ENCODE data around the gene MRPS27.

The MRPS27 gene

DNA sequence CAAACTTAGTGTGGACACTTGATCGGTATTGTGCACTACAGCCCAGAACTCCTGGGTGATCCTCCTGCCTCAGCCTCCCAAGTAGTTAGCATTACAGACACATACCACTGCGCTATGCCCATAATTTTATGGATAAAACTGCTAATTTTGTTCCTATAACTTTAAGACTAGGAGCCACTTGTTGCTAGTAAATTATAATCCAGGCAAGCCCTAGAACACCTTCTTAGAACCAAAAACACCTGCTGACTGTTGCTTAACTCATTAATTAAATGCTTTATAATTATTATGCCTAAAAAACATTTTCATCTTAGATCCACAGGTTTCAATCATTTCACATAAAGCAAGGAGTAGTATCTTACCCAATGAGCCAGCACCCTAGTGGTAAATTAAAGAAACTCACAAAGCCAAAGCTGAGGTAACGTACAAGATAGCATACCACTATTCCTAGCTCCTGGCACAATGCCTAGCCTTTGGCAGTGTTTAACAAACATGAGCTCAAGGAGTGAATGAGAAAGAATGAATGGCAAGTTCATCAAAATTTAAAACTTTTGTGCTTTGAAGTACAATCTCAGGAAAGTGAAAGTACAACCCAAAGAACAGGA is 5.4 kb downstream of the MRPS27 start:
- peak; percentile 37 for TF ChIP-seq CTCF (IDR thresholded peaks at IDR 0.05; ENCODE audit: low read depth, low read length)
- H3K4me3 ChIP-seq (ENCODE audit: low read depth, low read length), result no peak overlapping the region
- in situ Hi-C loops (cut with HindIII; ENCODE audit: low sequenced_read_pairs), result no loop called here
- DNase-seq (ENCODE audit: low read depth, low spot score), result peak; percentile 81

GRCh38 chr5:72313141-72313540 is 6.9 kb downstream of the MRPS27 start:
- TF ChIP-seq CTCF (IDR thresholded peaks at IDR 0.05; ENCODE audit: low read depth, low read length), result no peak
- in situ Hi-C loops (cut with HindIII; ENCODE audit: low sequenced_read_pairs), result no loop called here
- no peak for DNase-seq (ENCODE audit: low read depth, low spot score)
- H3K4me3 ChIP-seq (ENCODE audit: low read depth, low read length), result no peak overlapping the region

DNA sequence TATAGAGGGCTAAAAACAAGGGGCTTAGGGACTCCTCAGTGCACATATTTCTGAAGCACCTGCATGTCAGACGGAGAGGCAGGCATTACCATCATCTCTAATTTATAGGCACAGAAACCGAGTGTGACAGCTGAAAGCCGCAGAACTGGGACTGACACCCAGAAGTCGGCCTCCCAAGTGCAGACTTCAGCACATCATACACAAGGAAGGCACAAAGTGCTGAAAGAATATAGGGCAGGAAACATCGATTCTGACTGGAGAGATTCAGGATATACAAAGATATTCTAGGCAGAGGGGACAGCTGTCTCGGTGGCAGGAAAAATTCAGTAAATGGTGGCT is 11.2 kb downstream of the MRPS27 start:
- H3K4me3 ChIP-seq (ENCODE audit: low read depth, low read length), result no peak overlapping the region
- DNase-seq (ENCODE audit: low read depth, low spot score), result no peak
- TF ChIP-seq CTCF (IDR thresholded peaks at IDR 0.05; ENCODE audit: low read depth, low read length), result no peak
- in situ Hi-C loops (cut with HindIII; ENCODE audit: low sequenced_read_pairs), result no loop called here

GRCh38 chr5:72307968-72308852 is 11.8 kb downstream of the MRPS27 start:
- peak; percentile 83 for TF ChIP-seq CTCF (IDR thresholded peaks at IDR 0.05; ENCODE audit: low read depth, low read length)
- DNase-seq (ENCODE audit: low read depth, low spot score), result peak; percentile 98
- peak overlapping the region; percentile 75 for H3K4me3 ChIP-seq (ENCODE audit: low read depth, low read length)
- in situ Hi-C loops (cut with HindIII; ENCODE audit: low sequenced_read_pairs), result no loop called here

DNA sequence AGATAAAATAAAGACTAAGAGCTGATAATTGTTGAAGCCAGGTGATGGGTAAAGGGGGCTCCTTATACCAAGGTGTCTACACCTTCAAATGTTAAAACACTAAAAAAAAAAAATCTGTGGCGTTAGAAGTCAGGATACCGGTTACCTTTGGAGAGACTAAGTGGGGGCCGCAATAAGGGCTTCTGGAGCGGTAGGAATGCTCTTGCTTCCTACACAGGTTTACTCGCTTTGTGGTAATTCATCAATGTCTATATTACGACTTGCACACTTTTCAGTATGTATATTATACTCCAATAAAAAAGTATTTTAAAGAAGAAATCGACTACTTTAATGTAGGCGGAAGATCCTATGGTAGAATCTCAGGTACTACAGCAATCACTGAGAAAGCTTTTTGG is 12.5 kb downstream of the MRPS27 start:
- peak overlapping the region; percentile 75 for H3K4me3 ChIP-seq (ENCODE audit: low read depth, low read length)
- DNase-seq (ENCODE audit: low read depth, low spot score), result no peak
- no peak for TF ChIP-seq CTCF (IDR thresholded peaks at IDR 0.05; ENCODE audit: low read depth, low read length)
- in situ Hi-C loops (cut with HindIII; ENCODE audit: low sequenced_read_pairs), result no loop called here

DNA sequence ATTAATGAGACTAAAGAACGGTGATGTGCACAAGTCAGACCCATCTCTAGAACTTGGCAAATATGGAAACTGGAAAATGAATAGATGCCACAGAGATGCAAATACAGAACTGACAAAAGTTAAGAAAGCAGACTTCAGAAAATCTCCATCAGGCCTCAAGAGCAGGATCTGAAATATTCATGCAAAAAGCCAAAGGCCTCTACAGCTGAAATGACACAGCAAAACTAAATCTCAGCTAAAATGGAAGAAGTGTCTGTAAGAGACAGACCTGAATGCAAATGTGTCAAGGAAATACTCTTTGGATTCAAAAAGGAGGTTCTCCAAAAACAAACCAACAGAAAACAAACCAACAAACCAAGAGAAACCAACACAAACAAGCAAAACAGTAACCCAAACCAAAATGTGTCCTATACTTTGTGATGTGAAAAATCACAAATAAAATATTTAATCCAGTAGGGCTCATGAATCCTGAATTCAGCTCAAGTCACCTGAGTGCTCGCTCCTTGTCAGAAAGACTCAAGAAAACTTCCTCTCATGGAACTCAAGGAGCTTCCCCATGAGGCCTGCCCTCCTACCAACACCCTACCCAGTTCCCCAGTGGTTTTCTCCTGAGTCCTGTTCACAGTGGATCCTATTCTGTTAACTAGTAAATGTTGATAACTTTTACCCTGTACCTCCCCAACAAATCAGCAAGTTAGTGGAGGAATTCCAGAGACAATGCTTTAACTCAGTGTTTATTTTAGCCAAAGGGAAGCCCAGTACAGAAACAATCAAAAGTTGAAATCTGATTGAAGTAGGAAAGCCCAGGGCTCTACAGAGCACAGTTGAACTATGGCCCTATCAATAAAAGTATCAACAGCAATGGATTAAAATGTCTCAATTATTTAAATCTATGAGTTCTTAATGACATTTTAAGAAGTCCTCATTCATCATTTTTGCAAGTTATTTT is 14.6 kb downstream of the MRPS27 start:
- no peak for TF ChIP-seq CTCF (IDR thresholded peaks at IDR 0.05; ENCODE audit: low read depth, low read length)
- in situ Hi-C loops (cut with HindIII; ENCODE audit: low sequenced_read_pairs), result no loop called here
- DNase-seq (ENCODE audit: low read depth, low spot score), result no peak
- H3K4me3 ChIP-seq (ENCODE audit: low read depth, low read length), result no peak overlapping the region

Measured in astrocyte of the spinal cord (primary cell).